GM12878 (cell line): ENCODE measurements around the gene KDM6B. TPM values are rescaled to one million over a fixed set of nuclear protein-coding genes. Genes with fewer than 3 reads are reported as not detected.
A peak's percentile ranks its signal among the peaks of the same experiment; 100 is the strongest.

Experiments used
- ATAC-seq: fragments of 200-7000 bp; cut with Tn5 transposase; 3 replicates; pipeline ENCODE4 v1.9.1; 2020; ENCODE audit warnings: mild to moderate bottlenecking, moderate library complexity
- BruUV-seq: library from RNA; stranded (reverse); fragments of 400-500 nt; replicated peaks from 2 replicates; lab custom pipeline; 2021; lab: Mats Ljungman, UMichigan
- CTCF ChIA-PET: fragments of 300-600 bp; sonication (Branson Sonifier 250); formaldehyde crosslinking; extraction: SDS; loops from one replicate; lab custom pipeline; 2021; ENCODE audit warnings: inconsistent platforms; lab: Yijun Ruan, JAX
- POLR2A ChIA-PET: fragments of 350-600 bp; formaldehyde crosslinking; extraction: SDS; loops from one replicate; lab custom pipeline; 2021; ENCODE audit warnings: inconsistent platforms; lab: Charles Lee
- RAD21 ChIA-PET: fragments of 300-600 bp; sonication (Branson Sonifier 250); formaldehyde crosslinking; loops from one replicate; lab custom pipeline; 2023; ENCODE audit warnings: antibody characterized with exemption; ENCODE audit not compliant: unreplicated experiment; lab: Charles Lee
- SMC1A ChIA-PET: fragments of 300-600 bp; sonication (Branson Sonifier 250); formaldehyde crosslinking; loops from one replicate; lab custom pipeline; 2023; ENCODE audit not compliant: unreplicated experiment, uncharacterized antibody; lab: Charles Lee
- DNase-seq: peaks from one replicate; pipeline ENCODE4 v3.0.0-alpha.2; 2011; ENCODE audit warnings: low read depth, low spot score
- FAIRE-seq: peaks from 3 replicates; lab custom pipeline; 2011; peaks lifted over from hg19 to GRCh38; lab: Jason Lieb, UNC
- H2AFZ ChIP-seq: 2 replicates; pipeline ENCODE4 v1.6.0; 2011; ENCODE audit warnings: low read depth, low read length, control low read depth; ENCODE audit not compliant: control insufficient read depth
- H3K27ac ChIP-seq: 2 replicates; pipeline ENCODE4 v1.5.1; 2011; ENCODE audit warnings: control low read depth; ENCODE audit not compliant: control insufficient read depth, insufficient read depth
- H3K27me3 ChIP-seq, 2 experiments: replicated peaks in 1 of 2; 2 replicates each; pipeline versions ENCODE4 v1.6.0 to v1.6.1; 2011; ENCODE audit warnings: low read length in 1 of 2; ENCODE audit not compliant: control insufficient read depth in 2 of 2, insufficient read depth in 2 of 2
- H3K36me3 ChIP-seq, 2 experiments: 2 replicates each; pipeline ENCODE4 v1.5.1; 2011; ENCODE audit warnings: low read length in 1 of 2; ENCODE audit not compliant: control insufficient read depth in 2 of 2, insufficient read depth in 2 of 2
- H3K4me1 ChIP-seq: 2 replicates; pipeline ENCODE4 v1.6.1; 2011; ENCODE audit warnings: mild to moderate bottlenecking, low read length, moderate library complexity, mixed read lengths; ENCODE audit not compliant: control insufficient read depth, insufficient read depth
- H3K4me2 ChIP-seq: 2 replicates; pipeline ENCODE4 v1.6.0; 2011; ENCODE audit warnings: control low read depth; ENCODE audit not compliant: control insufficient read depth, insufficient read depth
- H3K4me3 ChIP-seq: fragments of 200-600 bp; sonication (generic); 2 replicates; pipeline ENCODE4 v1.5.1; 2016
- H3K79me2 ChIP-seq: 2 replicates; pipeline ENCODE4 v1.6.0; 2011; ENCODE audit warnings: low read length; ENCODE audit not compliant: control insufficient read depth, insufficient read depth
- H3K9ac ChIP-seq: 2 replicates; pipeline ENCODE4 v1.8.0; 2011; ENCODE audit warnings: low read length, control low read depth, mixed read lengths; ENCODE audit not compliant: control insufficient read depth, insufficient read depth
- H3K9me3 ChIP-seq: replicated peaks from 3 replicates; pipeline ENCODE4 v1.5.1; 2011; ENCODE audit warnings: mild to moderate bottlenecking, low read length; ENCODE audit not compliant: control insufficient read depth, insufficient read depth
- H4K20me1 ChIP-seq: 2 replicates; pipeline ENCODE4 v1.6.0; 2011; ENCODE audit not compliant: control insufficient read depth, insufficient read depth
- ZNF207 ChIP-seq: fragments of 450-650 bp; IDR thresholded peaks from 2 replicates; pipeline ENCODE4 v1.6.1; 2014; ENCODE audit warnings: antibody characterized with exemption, mild to moderate bottlenecking, borderline replicate concordance
- WGBS: methylation state at CpG from one replicate; pipeline ENCODE4 v1.1.6; 2016; ENCODE audit warnings: low lambda C conversion rate; ENCODE audit not compliant: insufficient replicate concordance, insufficient coverage; ENCODE audit errors: missing lambda C conversion rate; 5-methylcytosine and 5-hydroxymethylcytosine counted together
- in situ Hi-C: fragments of 300-500 bp; cut with MboI; formaldehyde crosslinking; loops from 9 replicates; pipeline ENCODE4 v1.14.3; 2018; ENCODE audit warnings: mixed read lengths
- intact Hi-C: fragments of 100-400 bp; cut with micrococcal nuclease; formaldehyde crosslinking; loops from one replicate; pipeline ENCODE4 v1.14.2; 2022; ENCODE audit not compliant: unreplicated experiment
- polyA plus RNA-seq, 11 experiments: library from polyadenylated mRNA; depleted of rRNA in 4 of 11; unstranded in 6 of 11; stranded (reverse) in 5 of 11; fragments of >200 nt; fragmentation: Nextera tagmentation in 4 of 11; fragmentation: Illumina TruSeq in 1 of 11; extraction: Ambion mirVana in 4 of 11; extraction: Trizol in 1 of 11; gene quantifications; 1 replicate in 1 of 11; 2 replicates in 10 of 11; pipeline versions ENCODE4 v1.2.1 to v1.2.3, GENCODE V29; 2011 to 2016; ENCODE audit warnings: inconsistent platforms in 2 of 11, missing spikeins in 2 of 11, low read depth in 1 of 11
- total RNA-seq, 4 experiments: library from RNA; depleted of rRNA in 3 of 4; stranded (reverse); fragments of >200 nt in 3 of 4; fragmentation: Illumina TruSeq in 1 of 4; extraction: Trizol in 1 of 4; gene quantifications; 2 replicates each; pipeline versions ENCODE4 v1.2.1 to v1.2.3, GENCODE V29; 2013 to 2021
- TF ChIP-seq, protein P1 (sequence below): fragments of 450-650 bp; IDR thresholded peaks from 2 replicates; pipeline ENCODE4 v1.6.1; 2017; ENCODE audit warnings: low read depth, mild to moderate bottlenecking, moderate library complexity

KDM6B gene
- total and polyA plus RNA-seq, 10 of the 15 experiments (the other 5 are each of a cell fraction or from before 2014, with no cell fraction given) = 0.05 to 33.5 (median 2.3) TPM

DNA sequence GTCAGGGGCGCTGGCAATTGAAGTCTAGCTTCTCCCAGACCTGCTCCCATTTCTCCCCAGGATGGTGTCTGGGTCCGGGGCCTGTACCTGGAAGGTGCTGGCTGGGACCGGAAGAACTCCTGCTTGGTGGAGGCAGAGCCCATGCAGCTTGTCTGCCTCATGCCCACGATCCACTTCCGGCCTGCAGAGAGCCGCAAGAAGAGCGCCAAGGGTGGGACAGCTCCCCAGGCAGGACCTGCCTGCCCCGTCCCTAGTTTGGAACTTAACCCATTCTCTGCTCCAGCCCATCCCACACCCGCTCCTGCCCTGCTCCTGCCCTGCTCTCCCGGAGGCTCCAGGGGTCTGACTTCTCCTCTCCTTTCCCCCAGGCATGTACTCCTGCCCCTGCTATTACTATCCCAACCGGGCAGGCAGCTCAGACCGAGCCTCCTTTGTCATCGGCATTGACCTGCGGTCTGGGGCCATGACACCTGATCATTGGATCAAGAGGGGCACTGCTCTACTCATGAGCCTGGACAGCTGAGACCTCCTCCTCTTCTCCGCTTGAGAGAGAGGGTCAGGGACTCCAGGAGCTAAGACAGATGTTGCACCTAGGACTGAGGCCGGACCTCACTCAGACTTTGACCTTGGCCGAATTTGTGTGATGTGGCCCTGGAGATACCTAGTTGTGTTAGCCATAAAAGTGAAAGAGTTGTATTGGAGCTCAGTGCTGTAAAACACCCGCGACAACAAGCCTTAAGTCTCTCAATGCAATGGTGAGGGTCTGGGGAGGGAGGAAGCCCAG lies 814 bp upstream of the KDM6B start:
- Histone ChIP-seq H3K27me3 (peaks cover 0 to 1% of the 10 kb centered on the region in 2 experiments; a peak in 1 of 4 replicates), H3K27ac (no peak overlapping the region), H3K4me3 (0 out of 2 replicates have a peak overlapping the region, but pooled peaks have one; percentile 100), H3K9me3 (no peaks in the 10 kb centered on the region), H3K4me1 (peaks cover 3% of the 10 kb centered on the region), H3K4me2 (peak overlapping the region; percentile 91), H3K79me2 (peaks cover 21% of the 10 kb centered on the region), H2AFZ (peak overlapping the region; percentile 93), H4K20me1 (no peaks in the 10 kb centered on the region), H3K36me3 (no peaks in the 10 kb centered on the region), H3K9ac (no peak overlapping the region)
- no peak for DNase-seq
- ChIA-PET POLR2A (interaction anchor here (0.5 to 4.9 kb wide), 8 partner anchors 8 to 157 kb away, joined by 3 to 49 read pairs (median 4); partner anchors contain the start of gene NAA38), CTCF (interaction anchor here (0.6 to 5.9 kb wide), 17 partner anchors 9 to 792 kb away, joined by 3 to 57 read pairs (median 5); partner anchors contain the start of genes GUCY2D, NAA38 and TP53), SMC1A (interaction anchor here (0.9 to 3.3 kb wide), 9 partner anchors 8 to 90 kb away, joined by 3 to 22 read pairs (median 5); partner anchors contain the start of gene NAA38), RAD21 (interaction anchor here (0.9 to 5.4 kb wide), 11 partner anchors 8 to 169 kb away, joined by 3 to 44 read pairs (median 4); partner anchors contain the start of genes CYB5D1, GUCY2D, NAA38 and RNF227)
- FAIRE-seq = no peak
- intact Hi-C loops = no loop called here
- no TSS peak for BruUV-seq
- ATAC-seq = no peak
- in situ Hi-C loops = no loop called here
- 0 out of 2 replicates have a peak, but pooled peaks have one; percentile 21 for TF ChIP-seq ZNF207
- TF ChIP-seq, protein P1, sequence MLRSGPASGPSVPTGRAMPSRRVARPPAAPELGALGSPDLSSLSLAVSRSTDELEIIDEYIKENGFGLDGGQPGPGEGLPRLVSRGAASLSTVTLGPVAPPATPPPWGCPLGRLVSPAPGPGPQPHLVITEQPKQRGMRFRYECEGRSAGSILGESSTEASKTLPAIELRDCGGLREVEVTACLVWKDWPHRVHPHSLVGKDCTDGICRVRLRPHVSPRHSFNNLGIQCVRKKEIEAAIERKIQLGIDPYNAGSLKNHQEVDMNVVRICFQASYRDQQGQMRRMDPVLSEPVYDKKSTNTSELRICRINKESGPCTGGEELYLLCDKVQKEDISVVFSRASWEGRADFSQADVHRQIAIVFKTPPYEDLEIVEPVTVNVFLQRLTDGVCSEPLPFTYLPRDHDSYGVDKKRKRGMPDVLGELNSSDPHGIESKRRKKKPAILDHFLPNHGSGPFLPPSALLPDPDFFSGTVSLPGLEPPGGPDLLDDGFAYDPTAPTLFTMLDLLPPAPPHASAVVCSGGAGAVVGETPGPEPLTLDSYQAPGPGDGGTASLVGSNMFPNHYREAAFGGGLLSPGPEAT = no peak
- 48% methylated on average over 19 of the region's 19 CpGs for WGBS
